ENCODE measurements around the gene CALHM3.

DNA sequence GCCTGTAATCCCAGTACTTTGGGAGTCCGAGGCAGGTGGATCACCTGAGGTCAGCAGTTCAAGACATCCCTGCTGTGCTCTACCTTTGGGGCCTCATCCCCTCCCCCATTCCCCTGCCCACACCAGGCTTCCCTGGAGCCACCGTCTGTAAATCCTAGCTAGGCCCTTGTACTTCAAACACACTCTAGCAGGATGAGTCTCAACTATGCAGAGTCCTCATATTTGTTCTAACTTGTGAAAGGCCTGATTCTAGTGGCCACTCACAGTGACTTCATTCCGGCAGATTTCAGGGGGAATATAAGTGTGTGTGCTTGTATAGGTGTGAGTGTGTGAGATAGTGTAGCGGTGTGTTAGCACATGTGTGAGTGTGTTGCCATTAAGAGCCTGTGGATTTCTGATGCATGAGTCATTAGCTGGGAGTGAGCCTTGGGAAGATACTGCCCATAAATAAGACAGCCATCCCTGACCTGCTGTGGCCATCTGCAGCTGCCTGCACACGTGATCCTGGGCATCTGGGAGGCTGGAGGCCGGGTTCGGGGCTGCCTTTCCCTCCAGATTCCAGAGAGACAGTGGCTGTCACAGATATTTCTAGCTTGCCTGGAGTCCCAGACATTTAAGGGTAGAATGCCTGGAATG, 12.8 kb upstream of the CALHM3 start:
- TF ChIP-seq POLR2AphosphoS5 (IDR thresholded peaks at IDR 0.05; ENCODE audit: borderline replicate concordance, low read depth, low read length): no peak
- TF ChIP-seq EZH2 (IDR thresholded peaks at IDR 0.05): no peak
